Type B pancreatic cell (in vitro differentiated cells): ENCODE measurements around the gene TBC1D22A. TPM values are rescaled to one million over a fixed set of nuclear protein-coding genes. Genes with fewer than 3 reads are reported as not detected.

ENCODE experiments used
- DNase-seq: peaks from one replicate; pipeline ENCODE4 v3.0.0; 2021; ENCODE audit warnings: mixed read lengths; ENCODE audit not compliant: unreplicated experiment; ENCODE audit errors: extremely low spot score
- H3K27ac Mint-ChIP-seq: 2 replicates; pipeline ENCODE4 v1.8.0; 2021; ENCODE audit warnings: mild to moderate bottlenecking, mixed read lengths
- H3K27me3 Mint-ChIP-seq: 2 replicates; pipeline ENCODE4 v1.8.0; 2021; ENCODE audit warnings: mixed read lengths
- H3K36me3 Mint-ChIP-seq: 2 replicates; pipeline ENCODE4 v1.8.0; 2021; ENCODE audit warnings: mixed read lengths
- H3K4me1 Mint-ChIP-seq: one replicate; pipeline ENCODE4 v1.8.0; 2021; ENCODE audit warnings: mixed read lengths; ENCODE audit not compliant: unreplicated experiment
- H3K4me3 Mint-ChIP-seq: 2 replicates; pipeline ENCODE4 v1.8.0; 2021; ENCODE audit warnings: mild to moderate bottlenecking, mixed read lengths
- H3K9me3 Mint-ChIP-seq: 2 replicates; pipeline ENCODE4 v1.8.0; 2021; ENCODE audit warnings: mixed read lengths
- CTCF ChIP-seq: fragments of 200-600 bp; sonication (generic); conservative IDR thresholded peaks from 2 replicates; pipeline ENCODE4 v1.5.0; 2021; ENCODE audit warnings: antibody characterized with exemption, mild to moderate bottlenecking
- total RNA-seq: library from RNA; stranded (reverse); gene quantifications from 2 replicates; pipeline ENCODE4 v1.2.1, GENCODE V29; 2021; ENCODE audit warnings: low replicate concordance

TBC1D22A gene
- total RNA-seq, 1 donor from 2014 or later = 16.2 TPM

- no peak for TF ChIP-seq CTCF
- peaks cover 4% of the 10 kb centered on the region for H3K9me3 Mint-ChIP-seq
- peaks cover 4% of the 10 kb centered on the region for H3K36me3 Mint-ChIP-seq
- DNase-seq = no peak
- H3K4me1 Mint-ChIP-seq = no peaks in the 10 kb centered on the region
- no peak overlapping the region for H3K4me3 Mint-ChIP-seq
- no peaks in the 10 kb centered on the region for H3K27me3 Mint-ChIP-seq
- H3K27ac Mint-ChIP-seq = no peak overlapping the region
These were observed 432.2 kb downstream of the TBC1D22A start for GRCh38 chr22:47194476-47195155.

DNA sequence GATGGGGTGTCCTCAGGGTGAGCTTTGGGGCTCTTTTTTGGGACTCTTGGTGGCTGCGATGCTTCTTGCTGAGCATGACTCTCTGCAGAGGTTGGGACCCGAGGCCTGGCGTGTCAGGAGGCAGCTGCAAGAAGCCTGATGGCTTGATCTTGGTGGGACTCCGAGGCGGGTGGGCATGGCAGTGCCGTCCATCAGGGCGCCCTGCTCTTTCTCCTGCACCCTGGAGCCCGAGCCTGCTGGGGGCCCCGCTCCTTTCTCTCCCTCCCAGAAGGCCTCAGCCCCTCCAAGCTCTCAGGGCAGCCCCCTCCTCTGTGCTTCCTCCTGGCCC lies 432.7 kb downstream of the TBC1D22A start:
- peaks cover 4% of the 10 kb centered on the region for H3K9me3 Mint-ChIP-seq
- no peaks in the 10 kb centered on the region for H3K4me1 Mint-ChIP-seq
- peaks cover 4% of the 10 kb centered on the region for H3K36me3 Mint-ChIP-seq
- H3K4me3 Mint-ChIP-seq = no peak overlapping the region
- no peak for DNase-seq
- H3K27ac Mint-ChIP-seq = no peak overlapping the region
- no peak for TF ChIP-seq CTCF
- no peaks in the 10 kb centered on the region for H3K27me3 Mint-ChIP-seq

DNA sequence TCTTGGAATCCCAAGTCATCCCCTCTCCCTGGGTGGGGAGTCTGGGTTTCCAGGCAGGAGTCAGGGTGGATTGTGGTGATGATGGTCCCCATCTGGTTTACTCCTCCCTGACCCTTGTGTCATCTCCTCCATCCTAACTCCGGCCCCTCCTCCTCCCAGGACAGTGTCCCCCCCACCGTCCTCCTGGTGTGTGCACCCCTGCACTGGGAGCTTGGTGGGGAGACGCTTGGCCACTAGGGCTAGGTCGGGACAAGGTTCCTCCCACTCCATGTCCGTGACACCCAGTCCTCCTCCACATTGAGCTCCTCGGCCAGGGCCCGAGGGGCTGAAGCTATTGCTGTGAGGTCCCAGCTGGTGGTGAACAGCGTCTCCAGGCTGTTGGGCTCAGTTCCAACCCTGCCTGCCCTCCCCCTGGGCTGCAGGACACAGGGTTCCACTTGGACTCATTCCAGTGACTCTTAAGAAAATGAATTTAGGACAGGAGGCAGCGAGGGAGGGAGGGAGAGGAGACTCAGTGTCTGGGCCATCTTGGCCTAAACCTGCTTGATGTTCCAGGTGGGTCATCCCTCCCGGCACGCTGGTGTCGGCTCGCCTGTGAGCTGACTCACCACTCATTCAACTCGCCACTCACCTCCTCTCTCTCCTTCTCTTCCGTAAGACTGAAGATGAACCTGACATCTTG lies 433.2 kb downstream of the TBC1D22A start:
- no peak for TF ChIP-seq CTCF
- DNase-seq = no peak

DNA sequence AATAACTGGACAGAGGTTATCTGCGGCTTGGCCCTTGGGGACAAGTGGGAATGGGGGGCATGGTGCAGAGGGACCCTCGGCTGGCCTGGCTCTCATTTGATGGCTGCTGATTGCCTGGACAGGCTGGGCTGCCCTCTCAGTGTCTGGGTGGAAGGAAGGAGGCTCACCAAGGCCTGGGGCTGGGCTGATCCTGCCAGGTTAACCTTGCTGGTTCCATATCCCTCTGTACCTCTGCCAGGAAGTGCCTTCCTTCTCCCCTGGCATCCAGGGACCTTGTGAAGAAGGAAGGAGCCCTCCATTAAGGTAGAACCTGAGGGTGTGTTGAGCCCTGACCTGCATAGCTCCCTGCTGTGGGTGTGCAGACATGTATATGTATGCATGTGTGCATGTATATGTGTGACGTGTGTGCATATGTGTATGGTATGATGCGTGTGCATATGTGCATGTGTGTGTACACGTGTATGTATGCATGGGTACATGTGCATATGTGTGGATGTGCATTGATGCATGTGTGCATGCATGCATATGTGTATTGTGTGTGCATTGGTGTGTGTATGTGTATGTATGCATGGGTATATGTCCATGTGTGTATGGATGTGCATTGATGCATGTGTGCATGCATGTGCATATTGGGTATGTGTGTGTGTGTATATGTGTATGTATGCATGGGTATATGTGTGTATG lies 433.9 kb downstream of the TBC1D22A start:
- Mint-ChIP-seq H3K4me3 (no peak overlapping the region), H3K9me3 (peaks cover 4% of the 10 kb centered on the region), H3K27me3 (no peaks in the 10 kb centered on the region), H3K36me3 (peaks cover 4% of the 10 kb centered on the region), H3K4me1 (no peaks in the 10 kb centered on the region), H3K27ac (peak overlapping the region; percentile 15)
- TF ChIP-seq CTCF = no peak
- no peak for DNase-seq

More for the DNA sequence above, 433.2 kb downstream of the TBC1D22A start:
- no peaks in the 10 kb centered on the region for H3K27me3 Mint-ChIP-seq
- peaks cover 4% of the 10 kb centered on the region for H3K36me3 Mint-ChIP-seq
- no peaks in the 10 kb centered on the region for H3K4me1 Mint-ChIP-seq
- no peak overlapping the region for H3K27ac Mint-ChIP-seq
- peaks cover 4% of the 10 kb centered on the region for H3K9me3 Mint-ChIP-seq
- H3K4me3 Mint-ChIP-seq = no peak overlapping the region

DNA sequence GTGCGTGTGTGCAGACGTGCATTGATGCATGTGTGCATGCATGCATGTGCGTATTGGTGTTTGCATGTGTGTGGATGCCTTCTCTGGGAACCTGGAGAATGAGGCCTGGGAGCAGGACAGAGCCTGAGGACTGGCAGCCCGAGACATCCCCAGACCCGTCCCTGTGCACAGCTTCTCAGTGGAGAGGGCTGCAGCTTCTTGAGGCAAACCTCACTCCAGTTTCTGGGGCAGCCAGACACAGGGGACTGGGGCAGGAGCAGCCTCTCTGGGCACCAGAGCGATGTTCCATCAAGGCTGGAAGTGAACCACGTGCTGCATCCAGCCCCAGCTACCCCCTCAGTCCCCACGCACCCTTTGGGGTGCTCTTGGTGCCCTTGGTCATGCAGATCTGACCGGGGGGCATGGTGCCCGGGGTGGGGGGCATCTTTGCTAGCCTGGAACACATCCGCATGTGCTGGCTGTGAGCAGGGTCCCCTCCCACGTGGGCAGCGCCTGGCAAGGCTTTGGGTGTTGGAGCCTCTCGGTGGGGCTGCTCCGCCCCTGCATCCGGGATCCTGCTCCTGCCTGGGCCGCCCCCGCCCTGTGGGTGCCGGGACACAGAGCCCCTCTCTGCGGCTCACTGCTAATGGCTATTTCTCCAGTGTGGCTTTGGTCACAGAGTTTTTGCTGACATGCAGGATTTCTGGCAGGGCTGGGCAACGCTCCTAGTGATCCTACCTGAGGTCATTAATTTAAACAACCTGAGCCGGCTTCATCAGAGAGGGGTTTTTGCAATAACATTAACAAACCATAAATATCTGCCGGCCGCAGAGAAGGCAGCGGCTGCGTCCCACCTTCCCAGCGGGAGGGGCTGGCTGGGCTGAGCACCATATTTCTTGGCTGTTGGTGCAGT lies 434.7 kb downstream of the TBC1D22A start:
- no peak for TF ChIP-seq CTCF
- no peak overlapping the region for H3K4me3 Mint-ChIP-seq
- peak overlapping the region; percentile 15 for H3K27ac Mint-ChIP-seq
- H3K4me1 Mint-ChIP-seq = no peaks in the 10 kb centered on the region
- H3K27me3 Mint-ChIP-seq = no peaks in the 10 kb centered on the region
- peaks cover 4% of the 10 kb centered on the region for H3K36me3 Mint-ChIP-seq
- peaks cover 4% of the 10 kb centered on the region for H3K9me3 Mint-ChIP-seq
- DNase-seq = no peak
